GM21367 (cell line): ENCODE measurements around the gene P2RX7.
A peak's percentile ranks its signal among the peaks of the same experiment; 100 is the strongest.

Experiments
- ATAC-seq: cut with Tn5 transposase; IDR thresholded peaks from one replicate; pipeline ENCODE4 v1.9.1; 2021; ENCODE audit not compliant: unreplicated experiment

Gene P2RX7

DNA sequence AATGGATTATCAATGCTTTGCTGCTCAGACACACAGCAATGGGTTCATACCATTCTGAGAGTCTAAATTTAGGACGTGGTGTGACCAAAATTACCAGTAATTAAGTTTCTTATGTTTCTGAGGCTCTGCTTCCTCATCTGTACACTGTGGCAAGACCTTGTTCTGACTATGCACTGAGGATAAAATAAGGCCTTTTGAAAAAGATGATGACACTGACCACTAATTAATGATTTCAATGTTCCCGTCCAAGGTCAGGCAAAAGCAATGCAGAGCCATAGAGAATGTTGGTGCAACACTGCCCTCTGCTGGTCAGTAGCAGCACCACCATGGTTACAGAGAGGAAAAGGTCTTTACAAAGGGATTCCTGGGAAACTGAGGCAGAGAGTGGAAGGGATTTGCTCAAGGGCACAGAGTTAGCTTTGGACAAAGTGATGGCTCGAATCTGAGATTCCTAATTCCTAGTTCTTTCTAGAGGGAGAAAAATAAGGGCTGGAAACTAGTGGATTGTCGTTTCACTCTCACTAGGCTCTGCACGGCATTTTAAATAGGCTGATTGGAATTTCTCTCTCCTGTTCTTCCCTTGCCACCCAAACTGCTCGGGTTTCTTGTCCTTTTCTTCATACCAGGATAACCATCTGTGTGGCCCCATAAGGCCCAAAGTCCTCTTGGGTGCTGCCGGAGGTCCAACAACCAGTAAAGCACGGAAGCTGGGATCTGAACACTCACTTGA lies 22.3 kb upstream of the P2RX7 start:
- ATAC-seq: no peak

DNA sequence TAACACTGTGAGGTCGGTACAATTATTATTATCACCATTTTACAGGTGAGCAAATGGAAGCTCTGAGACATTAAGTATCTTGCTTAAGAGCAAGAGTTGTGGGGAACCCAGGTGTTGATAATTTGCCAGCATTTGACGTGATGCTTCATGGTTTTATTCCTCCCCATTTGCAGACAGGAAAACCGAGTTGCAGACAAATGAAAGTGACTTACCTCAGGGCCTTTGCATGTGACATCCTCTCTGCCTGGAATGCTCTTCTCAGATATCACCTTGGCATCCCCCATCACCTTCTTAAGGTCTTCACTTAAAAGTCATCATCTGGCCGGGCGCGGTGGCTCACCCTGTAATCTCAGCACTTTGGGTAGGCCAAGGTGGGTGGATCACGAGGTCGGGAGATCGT lies 21.0 kb upstream of the P2RX7 start:
- no peak for ATAC-seq

GRCh38 chr12:121112496-121112895 lies 20.2 kb upstream of the P2RX7 start:
- ATAC-seq: no peak

GRCh38 chr12:121113057-121113456 lies 19.6 kb upstream of the P2RX7 start:
- ATAC-seq: no peak

GRCh38 chr12:121114019-121114639 lies 18.5 kb upstream of the P2RX7 start:
- ATAC-seq: no peak

GRCh38 chr12:121114806-121115205 lies 17.9 kb upstream of the P2RX7 start:
- no peak for ATAC-seq

DNA sequence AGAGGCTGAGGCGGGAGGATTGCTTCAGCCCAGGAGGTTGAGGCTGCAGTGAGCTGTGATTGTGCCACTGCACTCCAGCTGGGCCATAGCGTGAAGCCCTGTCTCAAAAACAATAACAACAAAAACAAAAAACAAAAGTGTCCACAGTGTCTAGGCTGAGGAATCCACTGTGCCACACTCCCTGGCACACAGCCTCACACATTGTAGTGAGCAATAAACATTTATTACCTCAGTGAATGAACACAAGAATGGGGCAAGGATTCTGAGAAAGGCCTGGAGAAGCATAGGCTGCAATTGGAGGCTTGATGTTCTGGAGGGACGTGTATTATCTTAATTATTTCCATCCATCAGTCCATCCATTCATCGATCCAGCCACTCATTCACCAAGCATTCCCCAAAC lies 17.1 kb upstream of the P2RX7 start:
- no peak for ATAC-seq

GRCh38 chr12:121116318-121117225 lies 16.1 kb upstream of the P2RX7 start:
- ATAC-seq: no peak

- ATAC-seq: no peak
Observed at GRCh38 chr12:121117226-121117777, 15.4 kb upstream of the P2RX7 start.

- no peak for ATAC-seq
Observed at GRCh38 chr12:121120323-121120722, 12.4 kb upstream of the P2RX7 start.

DNA sequence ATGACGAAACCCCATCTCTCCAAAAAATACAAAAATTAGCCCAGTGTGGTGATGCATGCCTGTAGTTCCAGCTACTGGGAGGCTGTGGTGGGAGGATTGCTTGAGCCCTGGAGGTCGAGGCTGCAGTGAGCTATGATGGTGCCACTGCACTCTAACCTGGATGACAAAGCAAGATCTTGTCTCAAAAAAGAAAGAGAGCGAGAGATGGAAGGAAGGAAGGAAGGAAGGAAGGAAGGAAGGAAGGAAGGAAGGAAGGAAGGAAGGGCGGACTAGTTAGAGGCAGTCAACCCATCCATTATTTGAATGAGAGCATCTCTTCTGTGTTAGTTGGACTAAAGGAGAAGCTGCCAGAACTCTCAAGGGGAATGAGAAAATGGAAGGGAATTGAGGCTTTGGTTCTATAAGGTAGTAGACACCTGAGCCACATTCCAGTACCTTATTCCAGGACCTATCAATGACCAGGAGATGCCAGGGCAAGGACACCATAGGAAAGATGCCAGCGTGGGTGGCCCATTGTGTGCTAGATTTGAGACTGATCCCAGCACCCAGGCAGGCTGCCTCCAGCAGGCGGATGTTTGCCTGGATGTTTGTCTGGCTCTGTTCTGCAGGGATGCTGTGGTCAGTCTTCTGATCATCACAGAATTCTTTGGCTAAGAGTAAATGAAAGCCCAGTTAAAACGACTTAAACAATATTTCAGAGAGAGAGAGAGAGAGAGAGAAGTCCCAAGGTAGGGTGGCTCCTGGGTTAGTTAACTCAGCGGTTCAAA lies 11.5 kb upstream of the P2RX7 start:
- no peak for ATAC-seq

- no peak for ATAC-seq
Observed at GRCh38 chr12:121121805-121122204, 10.9 kb upstream of the P2RX7 start.

DNA sequence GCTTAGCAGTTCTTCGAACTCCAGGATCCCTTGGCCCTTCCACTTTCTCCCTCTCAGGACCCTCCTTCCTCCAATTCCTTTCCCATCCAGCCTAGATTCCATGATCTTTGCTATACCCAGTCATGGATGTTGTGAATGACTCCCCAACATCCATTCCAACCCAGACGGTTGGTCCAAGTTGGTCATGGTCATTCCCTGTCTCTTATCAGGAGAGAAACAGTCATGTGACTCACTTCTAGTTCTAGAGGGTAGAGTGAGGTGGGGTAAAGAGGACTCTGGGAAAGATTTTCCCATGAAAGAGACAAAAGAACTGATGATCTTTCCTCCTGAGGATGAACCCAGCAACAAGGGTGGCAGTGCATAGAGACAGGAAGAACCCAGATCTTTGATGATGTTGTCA lies 9.2 kb upstream of the P2RX7 start:
- no peak for ATAC-seq

GRCh38 chr12:121124402-121125109 lies 8.1 kb upstream of the P2RX7 start:
- ATAC-seq: no peak

DNA sequence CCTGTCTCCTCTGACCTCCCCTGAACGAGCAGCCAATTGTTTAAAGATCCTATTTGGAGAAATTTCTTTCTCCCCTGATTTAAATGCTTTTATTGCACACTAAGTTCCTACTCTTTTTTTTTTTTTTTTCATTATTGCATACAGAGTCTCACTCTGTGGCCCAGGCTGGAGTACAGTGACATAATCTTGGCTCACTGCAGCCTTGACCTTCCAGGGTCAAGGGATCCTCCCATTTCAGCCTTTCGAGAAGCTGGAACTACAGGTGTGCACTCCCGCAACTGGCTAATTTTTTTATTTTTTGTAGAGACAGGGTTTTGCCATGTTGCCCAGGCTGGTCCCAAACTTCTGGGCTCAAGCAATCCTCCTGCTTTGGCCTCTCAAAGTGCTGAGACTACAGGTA lies 5.2 kb upstream of the P2RX7 start:
- ATAC-seq: no peak

DNA sequence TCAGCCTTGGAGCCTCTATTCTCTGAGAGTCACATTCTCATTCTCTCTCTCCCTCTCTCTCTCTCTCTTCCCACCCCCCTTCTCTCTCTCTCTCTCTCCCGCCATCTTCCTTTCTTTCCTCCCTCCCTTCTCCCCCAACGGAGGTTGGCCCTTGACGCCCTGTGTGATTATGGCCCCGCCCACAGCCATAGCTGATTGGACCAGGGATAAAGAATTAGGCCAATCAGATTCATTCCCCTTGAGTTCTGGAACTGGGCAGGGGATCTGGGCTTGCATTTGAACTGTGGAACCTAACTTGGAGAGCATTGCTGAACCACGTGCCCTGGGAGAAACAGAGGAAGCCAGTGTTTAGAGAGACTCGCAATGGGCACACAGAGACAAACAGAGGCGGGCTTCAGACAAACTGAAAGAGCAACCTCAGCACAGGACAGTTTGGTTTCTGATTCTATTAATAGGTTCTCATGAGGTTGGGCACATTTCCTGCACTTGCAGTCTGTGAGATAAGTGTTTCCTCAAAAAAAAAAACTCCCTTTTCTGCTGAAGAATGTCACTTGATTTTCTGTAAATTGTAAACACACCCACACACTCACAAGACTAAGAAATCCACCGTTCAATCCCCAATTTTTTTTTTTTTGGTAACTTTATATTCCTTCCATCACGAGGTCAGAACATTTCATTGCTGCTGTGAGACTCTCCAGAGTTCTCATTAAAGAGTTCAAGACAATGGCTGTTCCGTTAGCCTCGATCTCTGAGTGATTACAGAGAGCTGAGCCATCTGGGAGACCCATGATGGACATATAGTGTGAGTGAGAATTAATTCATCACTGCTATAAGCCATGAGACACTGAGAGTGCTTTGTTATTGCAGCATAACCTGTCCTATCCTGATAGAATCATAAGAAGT lies 3.5 kb upstream of the P2RX7 start:
- ATAC-seq: peak; percentile 60

GRCh38 chr12:121129811-121130147 lies 2.9 kb upstream of the P2RX7 start:
- no peak for ATAC-seq

- ATAC-seq: no peak
Observed at GRCh38 chr12:121130866-121131373, 1.8 kb upstream of the P2RX7 start.

- no peak for ATAC-seq
Observed at GRCh38 chr12:121131941-121132341, 735 bp upstream of the P2RX7 start.
